ENCODE results near the gene RFLNA.

The RFLNA gene

GRCh38 chr12:124309231-124309630 lies 14.3 kb downstream of the RFLNA start:
- no peaks in the 10 kb centered on the region for H4K20me1 ChIP-seq (ENCODE audit: insufficient read depth, low read length)
- no peak overlapping the region for H2AFZ ChIP-seq (ENCODE audit: low read length)
- H3K9ac ChIP-seq (ENCODE audit: low read length) = no peak overlapping the region
- no peaks in the 10 kb centered on the region for H3K4me1 ChIP-seq (ENCODE audit: insufficient read depth, low read length, severe bottlenecking)
- H3K4me3 ChIP-seq (ENCODE audit: low read depth, low read length, poor library complexity, severe bottlenecking) = no peak overlapping the region
- H3K79me2 ChIP-seq (ENCODE audit: insufficient read depth, low read length) = no peaks in the 10 kb centered on the region
- H3K4me2 ChIP-seq (ENCODE audit: low read length) = no peak overlapping the region
- no peaks in the 10 kb centered on the region for H3K9me2 ChIP-seq (ENCODE audit: low read depth, low read length)
- no peaks in the 10 kb centered on the region for H3F3A ChIP-seq (ENCODE audit: insufficient read depth, low read length)
- H3K27me3 ChIP-seq (ENCODE audit: insufficient read depth, low read length) = no peaks in the 10 kb centered on the region
- H3K36me3 ChIP-seq (ENCODE audit: insufficient read depth, low read length) = no peaks in the 10 kb centered on the region
- no peak overlapping the region for H3K27ac ChIP-seq (ENCODE audit: low read depth, low read length, poor library complexity, severe bottlenecking)
- H3K9me3 ChIP-seq (ENCODE audit: low read length) = no peaks in the 10 kb centered on the region
- no peak for TF ChIP-seq CTCF (IDR thresholded peaks at IDR 0.05; ENCODE audit: low read length)
- no peak for TF ChIP-seq EZH2 (IDR thresholded peaks at IDR 0.05; ENCODE audit: borderline replicate concordance, low read length)

GRCh38 chr12:124309744-124310143 lies 14.9 kb downstream of the RFLNA start:
- Histone ChIP-seq H3K9me3 (ENCODE audit: low read length) (no peaks in the 10 kb centered on the region), H3K27ac (ENCODE audit: low read depth, low read length, poor library complexity, severe bottlenecking) (no peak overlapping the region), H3K4me2 (ENCODE audit: low read length) (no peak overlapping the region), H3F3A (ENCODE audit: insufficient read depth, low read length) (no peaks in the 10 kb centered on the region), H3K36me3 (ENCODE audit: insufficient read depth, low read length) (no peaks in the 10 kb centered on the region), H3K4me1 (ENCODE audit: insufficient read depth, low read length, severe bottlenecking) (no peaks in the 10 kb centered on the region), H2AFZ (ENCODE audit: low read length) (no peak overlapping the region), H4K20me1 (ENCODE audit: insufficient read depth, low read length) (no peaks in the 10 kb centered on the region), H3K9me2 (ENCODE audit: low read depth, low read length) (no peaks in the 10 kb centered on the region), H3K79me2 (ENCODE audit: insufficient read depth, low read length) (no peaks in the 10 kb centered on the region), H3K9ac (ENCODE audit: low read length) (no peak overlapping the region), H3K27me3 (ENCODE audit: insufficient read depth, low read length) (no peaks in the 10 kb centered on the region), H3K4me3 (ENCODE audit: low read depth, low read length, poor library complexity, severe bottlenecking) (no peak overlapping the region)
- TF ChIP-seq CTCF (IDR thresholded peaks at IDR 0.05; ENCODE audit: low read length) (no peak), EZH2 (IDR thresholded peaks at IDR 0.05; ENCODE audit: borderline replicate concordance, low read length) (no peak)

GRCh38 chr12:124310178-124310577 lies 15.3 kb downstream of the RFLNA start:
- Histone ChIP-seq H3K4me3 (ENCODE audit: low read depth, low read length, poor library complexity, severe bottlenecking) (no peak overlapping the region), H2AFZ (ENCODE audit: low read length) (no peak overlapping the region), H3K36me3 (ENCODE audit: insufficient read depth, low read length) (no peaks in the 10 kb centered on the region), H3K4me2 (ENCODE audit: low read length) (no peak overlapping the region), H3K79me2 (ENCODE audit: insufficient read depth, low read length) (no peaks in the 10 kb centered on the region), H4K20me1 (ENCODE audit: insufficient read depth, low read length) (no peaks in the 10 kb centered on the region), H3F3A (ENCODE audit: insufficient read depth, low read length) (no peaks in the 10 kb centered on the region), H3K9me3 (ENCODE audit: low read length) (no peaks in the 10 kb centered on the region), H3K27me3 (ENCODE audit: insufficient read depth, low read length) (no peaks in the 10 kb centered on the region), H3K9ac (ENCODE audit: low read length) (no peak overlapping the region), H3K4me1 (ENCODE audit: insufficient read depth, low read length, severe bottlenecking) (no peaks in the 10 kb centered on the region), H3K27ac (ENCODE audit: low read depth, low read length, poor library complexity, severe bottlenecking) (no peak overlapping the region), H3K9me2 (ENCODE audit: low read depth, low read length) (no peaks in the 10 kb centered on the region)
- TF ChIP-seq EZH2 (IDR thresholded peaks at IDR 0.05; ENCODE audit: borderline replicate concordance, low read length) (no peak), CTCF (IDR thresholded peaks at IDR 0.05; ENCODE audit: low read length) (no peak)
